GM10266 (cell line): ENCODE results near the gene RNF180.

ENCODE experiments used
- DNase-seq: peaks from one replicate; pipeline ENCODE4 v3.0.0; 2012; ENCODE audit errors: extremely low spot score
- TF ChIP-seq, protein P1 (sequence below): IDR thresholded peaks from 2 replicates; pipeline ENCODE4 v1.5.1; 2012; ENCODE audit warnings: mild to moderate bottlenecking, low read depth; ENCODE audit not compliant: control insufficient read depth, insufficient read depth; ENCODE audit errors: missing control alignments

Gene RNF180, protein sequence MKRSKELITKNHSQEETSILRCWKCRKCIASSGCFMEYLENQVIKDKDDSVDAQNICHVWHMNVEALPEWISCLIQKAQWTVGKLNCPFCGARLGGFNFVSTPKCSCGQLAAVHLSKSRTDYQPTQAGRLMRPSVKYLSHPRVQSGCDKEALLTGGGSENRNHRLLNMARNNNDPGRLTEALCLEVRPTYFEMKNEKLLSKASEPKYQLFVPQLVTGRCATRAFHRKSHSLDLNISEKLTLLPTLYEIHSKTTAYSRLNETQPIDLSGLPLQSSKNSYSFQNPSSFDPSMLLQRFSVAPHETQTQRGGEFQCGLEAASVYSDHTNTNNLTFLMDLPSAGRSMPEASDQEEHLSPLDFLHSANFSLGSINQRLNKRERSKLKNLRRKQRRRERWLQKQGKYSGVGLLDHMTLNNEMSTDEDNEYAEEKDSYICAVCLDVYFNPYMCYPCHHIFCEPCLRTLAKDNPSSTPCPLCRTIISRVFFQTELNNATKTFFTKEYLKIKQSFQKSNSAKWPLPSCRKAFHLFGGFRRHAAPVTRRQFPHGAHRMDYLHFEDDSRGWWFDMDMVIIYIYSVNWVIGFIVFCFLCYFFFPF

DNA sequence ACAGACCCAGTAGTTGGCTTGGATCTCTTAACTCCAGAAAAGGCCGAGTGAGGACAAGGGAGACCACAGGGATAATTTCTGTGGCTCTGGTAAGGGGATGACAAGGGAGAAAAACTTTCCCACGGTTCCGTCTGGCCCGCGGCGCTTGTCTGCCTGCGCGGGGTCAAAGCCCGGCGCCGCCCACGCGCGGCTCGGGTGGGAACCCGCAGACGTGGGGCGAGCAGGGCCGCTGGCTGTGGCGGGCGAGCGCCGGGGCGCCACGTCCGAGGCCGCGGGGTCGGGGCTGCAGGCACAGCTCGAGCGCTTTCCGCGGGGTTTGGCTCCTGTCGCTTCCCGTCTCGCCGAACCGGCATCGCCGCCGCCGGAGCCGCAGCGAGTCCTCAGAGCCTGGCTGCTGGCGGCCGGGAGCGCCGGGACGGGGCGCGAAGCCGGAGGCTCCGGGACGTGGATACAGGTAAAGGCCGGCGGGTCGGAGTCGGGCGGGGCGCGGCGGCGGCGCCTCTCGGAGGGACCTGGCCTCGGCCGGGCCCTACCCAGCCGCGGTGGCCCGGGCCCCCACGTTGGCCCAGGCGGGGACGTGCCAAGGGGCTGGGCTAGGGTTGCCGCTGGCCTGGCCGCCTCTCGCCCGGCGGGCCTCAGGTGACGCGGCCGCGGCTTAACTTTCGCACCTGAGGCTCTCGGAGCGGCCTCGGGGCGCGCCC lies at the start of gene RNF180:
Gene RNF180 (plus strand): TSS at position 344 of the 701 bp plus-strand sequence. CDS start 34,965 bp downstream, outside the sequence.
- DNase-seq = no peak
- TF ChIP-seq, protein P1, sequence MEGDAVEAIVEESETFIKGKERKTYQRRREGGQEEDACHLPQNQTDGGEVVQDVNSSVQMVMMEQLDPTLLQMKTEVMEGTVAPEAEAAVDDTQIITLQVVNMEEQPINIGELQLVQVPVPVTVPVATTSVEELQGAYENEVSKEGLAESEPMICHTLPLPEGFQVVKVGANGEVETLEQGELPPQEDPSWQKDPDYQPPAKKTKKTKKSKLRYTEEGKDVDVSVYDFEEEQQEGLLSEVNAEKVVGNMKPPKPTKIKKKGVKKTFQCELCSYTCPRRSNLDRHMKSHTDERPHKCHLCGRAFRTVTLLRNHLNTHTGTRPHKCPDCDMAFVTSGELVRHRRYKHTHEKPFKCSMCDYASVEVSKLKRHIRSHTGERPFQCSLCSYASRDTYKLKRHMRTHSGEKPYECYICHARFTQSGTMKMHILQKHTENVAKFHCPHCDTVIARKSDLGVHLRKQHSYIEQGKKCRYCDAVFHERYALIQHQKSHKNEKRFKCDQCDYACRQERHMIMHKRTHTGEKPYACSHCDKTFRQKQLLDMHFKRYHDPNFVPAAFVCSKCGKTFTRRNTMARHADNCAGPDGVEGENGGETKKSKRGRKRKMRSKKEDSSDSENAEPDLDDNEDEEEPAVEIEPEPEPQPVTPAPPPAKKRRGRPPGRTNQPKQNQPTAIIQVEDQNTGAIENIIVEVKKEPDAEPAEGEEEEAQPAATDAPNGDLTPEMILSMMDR = no peak

DNA sequence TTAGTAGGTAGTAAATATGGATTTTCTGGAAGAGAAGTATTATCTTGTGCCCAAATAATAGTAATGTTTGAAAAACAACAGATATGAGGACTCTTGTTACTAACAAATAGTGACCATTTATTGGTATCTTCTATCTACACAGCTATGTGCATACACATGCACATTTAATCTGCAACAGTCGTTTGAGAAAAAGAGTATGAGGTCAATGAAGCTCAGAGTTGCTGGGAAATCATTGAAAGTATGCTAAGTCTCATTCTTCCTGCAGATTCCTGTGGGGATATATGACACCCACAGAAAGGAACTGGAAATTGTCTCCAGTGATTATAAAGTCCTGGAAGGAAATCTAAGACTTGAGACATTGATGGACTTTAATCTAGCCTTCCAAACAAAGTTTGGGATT lies 40.1 kb upstream of the RNF180 start:
- no peak for DNase-seq

DNA sequence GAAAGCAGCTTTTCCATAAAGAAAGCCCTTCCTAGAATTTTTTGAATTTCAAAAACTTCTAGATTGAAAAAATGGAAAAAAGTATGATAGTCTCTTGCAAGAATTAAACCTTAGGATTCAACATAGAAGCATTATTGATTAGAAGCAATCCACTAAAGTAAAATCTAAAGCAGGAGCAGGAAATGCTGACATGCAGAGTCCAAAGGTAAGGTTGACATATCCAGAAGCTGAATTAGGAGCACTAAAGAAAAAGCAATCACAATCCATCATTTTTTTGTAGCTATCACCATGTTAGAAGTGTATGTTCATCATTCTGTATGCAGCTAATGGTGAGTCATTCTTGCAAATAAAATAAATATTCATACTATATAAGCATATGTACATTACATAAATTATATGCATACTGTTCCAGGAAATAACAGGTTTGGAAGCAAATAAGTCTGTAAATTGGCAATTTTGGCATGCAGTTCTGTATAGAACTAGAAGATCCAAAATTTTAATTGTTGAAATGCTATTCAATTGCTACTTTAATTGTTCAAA lies 39.4 kb upstream of the RNF180 start:
- TF ChIP-seq, protein P1 = no peak
- DNase-seq = no peak

More for the DNA sequence above, 40.1 kb upstream of the RNF180 start:
- TF ChIP-seq, protein P1 = no peak

DNA sequence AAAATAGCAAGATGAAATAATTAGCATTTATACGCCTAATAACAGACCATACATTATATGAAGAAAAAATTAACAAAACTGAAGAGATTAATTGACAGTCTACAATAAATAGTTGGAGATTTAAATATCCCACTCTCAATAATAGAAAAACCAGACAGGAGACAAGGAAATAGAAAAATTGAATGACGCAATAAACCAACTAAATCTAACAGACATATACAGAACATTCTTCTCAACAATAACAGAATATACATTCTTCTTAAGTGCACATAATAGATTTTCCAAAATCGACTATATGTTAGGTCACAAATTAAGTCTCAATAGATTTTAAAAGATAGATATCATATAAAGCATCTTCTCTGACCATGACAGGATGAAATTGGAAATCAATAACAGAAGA lies 25.6 kb upstream of the RNF180 start:
- TF ChIP-seq, protein P1 = no peak
- no peak for DNase-seq

DNA sequence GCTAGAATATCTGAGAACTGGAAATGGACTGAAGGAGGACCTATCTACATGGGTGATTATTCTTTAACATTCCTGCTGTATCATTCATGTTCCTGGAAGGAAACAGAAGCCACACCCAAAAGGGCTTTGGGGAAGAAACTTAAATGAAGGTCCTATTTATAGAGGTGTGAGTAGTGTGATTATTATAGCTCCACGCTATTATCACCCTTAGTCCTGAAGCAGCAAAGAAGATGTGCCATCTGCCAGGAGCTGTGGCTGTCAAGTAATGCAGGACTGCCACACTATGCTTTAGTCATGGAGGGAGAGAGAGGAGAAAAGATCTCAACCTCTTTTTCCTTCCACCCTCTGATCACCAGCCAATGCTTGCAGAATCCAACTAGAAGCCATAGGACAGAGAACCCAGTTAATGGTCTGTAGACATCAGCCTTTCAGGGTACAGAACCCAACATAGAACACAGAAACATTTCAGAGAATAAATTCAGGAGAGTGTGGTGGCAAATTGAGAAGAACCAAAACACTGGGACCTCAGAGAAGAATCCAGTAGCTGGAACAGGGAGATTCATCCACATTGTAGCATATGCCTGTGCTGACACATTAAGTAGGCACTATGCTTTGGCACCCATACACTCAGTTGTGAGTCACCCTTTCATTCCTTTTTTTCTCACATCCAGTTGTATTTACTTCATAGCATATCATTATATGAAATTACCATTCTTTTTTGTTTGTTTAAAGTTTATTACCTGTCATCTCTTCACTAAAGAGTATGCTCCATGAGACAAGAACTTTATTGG lies 21.0 kb upstream of the RNF180 start:
- no peak for DNase-seq
- TF ChIP-seq, protein P1 = no peak

DNA sequence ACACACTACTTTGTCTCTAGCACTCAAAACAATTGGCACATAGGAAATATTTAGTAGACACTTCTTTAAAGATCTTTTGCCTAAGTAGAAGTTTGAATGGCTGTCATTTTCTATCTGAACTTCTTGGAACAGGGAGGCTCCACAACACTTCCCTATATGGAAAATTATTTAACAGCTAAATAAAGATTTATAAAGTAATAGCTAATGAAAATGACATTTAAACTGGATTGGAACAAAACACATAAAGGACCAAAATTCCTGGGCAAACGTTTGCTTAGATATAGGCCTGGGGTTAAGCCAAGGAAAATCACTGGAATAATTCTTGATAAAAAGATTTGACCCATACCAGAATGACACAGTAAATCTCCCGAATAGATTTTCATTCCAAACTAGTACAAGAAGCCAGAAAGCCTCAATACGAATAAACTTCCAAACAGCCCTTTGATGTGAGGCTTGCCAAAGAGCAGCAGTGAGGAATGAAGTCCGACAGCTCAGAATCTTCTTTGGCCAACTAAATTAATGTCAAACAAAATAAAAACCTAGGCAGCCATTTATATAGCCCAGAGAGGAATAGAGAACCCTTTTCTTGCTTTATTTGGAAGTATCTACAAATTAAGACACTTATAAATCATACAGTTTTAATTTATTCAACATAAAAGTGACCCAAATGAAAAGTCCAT lies 20.3 kb upstream of the RNF180 start:
- TF ChIP-seq, protein P1 = no peak
- DNase-seq = no peak
